WI38 (cell line): ENCODE measurements around the gene PDE10A.

Experiments
- H3K4me3 ChIP-seq: 2 replicates; pipeline ENCODE4 v1.5.1; 2011; ENCODE audit warnings: low read depth, mild to moderate bottlenecking, control low read depth, low read length
- TF ChIP-seq, protein P1 (sequence below): IDR thresholded peaks from 2 replicates; pipeline ENCODE4 v1.5.1; 2012; ENCODE audit warnings: low read depth, mild to moderate bottlenecking, control low read depth, low read length

Gene PDE10A

GRCh38 chr6:165606740-165607008 is 56.4 kb downstream of the PDE10A start:
- no peak overlapping the region for H3K4me3 ChIP-seq
- TF ChIP-seq, protein P1, sequence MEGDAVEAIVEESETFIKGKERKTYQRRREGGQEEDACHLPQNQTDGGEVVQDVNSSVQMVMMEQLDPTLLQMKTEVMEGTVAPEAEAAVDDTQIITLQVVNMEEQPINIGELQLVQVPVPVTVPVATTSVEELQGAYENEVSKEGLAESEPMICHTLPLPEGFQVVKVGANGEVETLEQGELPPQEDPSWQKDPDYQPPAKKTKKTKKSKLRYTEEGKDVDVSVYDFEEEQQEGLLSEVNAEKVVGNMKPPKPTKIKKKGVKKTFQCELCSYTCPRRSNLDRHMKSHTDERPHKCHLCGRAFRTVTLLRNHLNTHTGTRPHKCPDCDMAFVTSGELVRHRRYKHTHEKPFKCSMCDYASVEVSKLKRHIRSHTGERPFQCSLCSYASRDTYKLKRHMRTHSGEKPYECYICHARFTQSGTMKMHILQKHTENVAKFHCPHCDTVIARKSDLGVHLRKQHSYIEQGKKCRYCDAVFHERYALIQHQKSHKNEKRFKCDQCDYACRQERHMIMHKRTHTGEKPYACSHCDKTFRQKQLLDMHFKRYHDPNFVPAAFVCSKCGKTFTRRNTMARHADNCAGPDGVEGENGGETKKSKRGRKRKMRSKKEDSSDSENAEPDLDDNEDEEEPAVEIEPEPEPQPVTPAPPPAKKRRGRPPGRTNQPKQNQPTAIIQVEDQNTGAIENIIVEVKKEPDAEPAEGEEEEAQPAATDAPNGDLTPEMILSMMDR: no peak

DNA sequence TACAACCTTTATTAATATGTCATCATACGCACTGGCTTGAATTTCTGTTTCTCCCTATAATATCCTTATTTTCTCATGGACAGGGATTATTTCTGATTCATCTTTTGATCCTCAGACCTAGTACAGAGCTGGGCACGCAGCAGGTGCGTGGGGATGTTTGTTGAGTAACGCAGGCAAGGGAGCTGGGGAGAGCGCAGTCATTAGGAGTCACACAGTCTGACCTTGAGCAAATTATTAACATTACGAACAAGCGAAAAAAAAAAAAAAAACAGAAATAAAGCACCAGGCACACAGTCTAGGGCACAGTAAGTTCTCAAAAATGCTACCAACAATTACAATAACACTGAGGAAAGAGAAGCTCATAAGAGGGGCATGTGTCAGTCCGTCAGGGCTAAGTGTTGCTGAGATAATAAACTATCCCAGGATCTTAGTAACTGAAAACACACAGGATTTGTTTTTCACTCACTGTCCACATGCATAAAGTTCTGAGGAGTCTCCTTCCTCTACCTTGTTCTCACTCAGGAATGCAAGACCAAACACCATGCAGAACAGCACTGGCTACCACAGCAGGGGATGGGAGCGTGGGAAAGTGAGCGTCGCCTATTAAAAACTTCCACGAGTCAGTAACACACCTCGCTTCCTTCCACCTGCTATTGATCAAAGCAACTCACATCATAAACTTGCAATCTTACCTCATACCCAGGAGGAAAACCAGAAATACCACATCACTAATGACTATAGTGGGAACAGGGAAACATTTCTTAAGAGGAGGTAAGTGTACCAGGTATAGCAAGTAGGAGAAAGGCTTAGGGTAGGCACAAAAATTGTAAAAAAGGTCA is 56.9 kb downstream of the PDE10A start:
- TF ChIP-seq, protein P1: no peak
- H3K4me3 ChIP-seq: no peak overlapping the region

DNA sequence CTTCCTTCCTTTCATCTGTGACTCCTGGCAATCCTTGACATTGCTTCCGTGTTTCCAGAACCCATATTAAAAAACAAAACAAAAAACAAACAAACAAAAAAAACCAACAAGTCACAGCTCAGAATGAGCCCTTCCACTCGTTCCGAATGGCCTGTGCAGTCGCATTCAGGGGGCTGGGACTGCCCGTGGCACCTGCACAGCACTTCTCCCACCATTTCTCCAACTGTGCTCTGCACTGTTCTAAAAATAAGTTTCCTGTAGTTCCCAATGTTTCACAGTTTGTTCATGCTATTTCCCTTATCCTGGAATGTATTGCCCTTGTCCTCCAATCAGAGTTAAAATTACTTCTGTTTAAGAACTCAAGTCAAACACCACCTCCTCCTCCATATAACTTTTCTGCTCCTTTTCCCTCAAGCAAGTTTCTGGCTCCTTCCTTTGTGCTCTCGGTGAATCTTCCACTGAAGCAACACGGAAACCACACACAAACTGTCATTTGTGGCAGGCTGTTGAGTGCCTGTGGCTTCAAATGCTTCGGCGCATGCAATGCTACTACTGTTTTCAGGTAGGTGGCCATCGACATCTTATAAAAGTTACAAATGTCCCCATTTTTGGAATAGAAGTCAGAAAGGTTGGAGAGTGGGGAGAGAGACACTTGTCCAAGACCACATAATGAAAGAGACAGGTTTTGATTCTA is 57.7 kb downstream of the PDE10A start:
- TF ChIP-seq, protein P1: no peak
- no peak overlapping the region for H3K4me3 ChIP-seq

- TF ChIP-seq, protein P1: no peak
- H3K4me3 ChIP-seq: no peak overlapping the region
These were observed 60.8 kb downstream of the PDE10A start for GRCh38 chr6:165602291-165602690.

DNA sequence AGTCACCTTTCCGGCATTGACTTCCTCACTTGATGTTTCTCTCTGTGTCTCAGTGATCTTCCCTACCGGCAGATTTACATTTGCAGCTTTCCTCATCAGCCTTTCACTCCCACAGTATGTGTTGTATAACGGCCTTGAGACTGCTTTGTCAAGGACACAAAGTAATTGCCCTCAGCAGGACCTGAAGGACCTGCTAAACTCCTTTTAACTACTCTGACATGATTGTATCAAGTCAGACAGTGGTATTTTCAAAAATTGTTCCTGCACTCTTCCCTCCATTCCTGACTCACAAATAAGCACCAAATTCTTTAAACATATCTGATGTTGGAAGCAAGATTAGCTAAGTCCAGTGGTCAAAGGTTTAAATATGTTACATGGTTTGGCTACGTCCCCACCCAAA is 62.4 kb downstream of the PDE10A start:
- H3K4me3 ChIP-seq: no peak overlapping the region
- TF ChIP-seq, protein P1: no peak

GRCh38 chr6:165599596-165600487 is 63.2 kb downstream of the PDE10A start:
- H3K4me3 ChIP-seq: no peak overlapping the region
- TF ChIP-seq, protein P1: no peak
